HFFc6 (cell line): ENCODE measurements around the gene GLCE. TPM values are rescaled to one million over a fixed set of nuclear protein-coding genes. Genes with fewer than 3 reads are reported as not detected.

Source experiments
- DNase-seq: peaks from one replicate; pipeline ENCODE4 v3.0.0-alpha.2; 2018
- H3K27ac Mint-ChIP-seq: 2 replicates; pipeline ENCODE4 v1.8.0; 2020; ENCODE audit warnings: mild to moderate bottlenecking, mixed read lengths
- H3K27me3 Mint-ChIP-seq: 2 replicates; pipeline ENCODE4 v1.8.0; 2021; ENCODE audit warnings: mild to moderate bottlenecking, moderate library complexity, mixed read lengths; ENCODE audit not compliant: insufficient read depth
- H3K36me3 Mint-ChIP-seq: 2 replicates; pipeline ENCODE4 v1.8.0; 2021; ENCODE audit warnings: low read depth, mixed read lengths
- H3K4me1 Mint-ChIP-seq: 2 replicates; pipeline ENCODE4 v1.8.0; 2020; ENCODE audit warnings: low read depth, mixed read lengths
- H3K4me3 Mint-ChIP-seq: 2 replicates; pipeline ENCODE4 v1.8.0; 2020; ENCODE audit warnings: mild to moderate bottlenecking, moderate library complexity, mixed read lengths
- H3K9me3 Mint-ChIP-seq: 2 replicates; pipeline ENCODE4 v1.8.0; 2020; ENCODE audit warnings: mild to moderate bottlenecking, mixed read lengths
- CTCF ChIP-seq: fragments of 200-600 bp; sonication (generic); IDR thresholded peaks from 2 replicates; pipeline ENCODE4 v1.5.0; 2021; ENCODE audit warnings: antibody characterized with exemption, mild to moderate bottlenecking
- total RNA-seq, 6 experiments: library from RNA; stranded (reverse); fragmentation: NEBNext Ultra II Directional; extraction: Animal tissue kit (Norgen Biotek cat#: 25700); gene quantifications; 2 replicates in 1 of 6; 3 replicates in 5 of 6; pipeline ENCODE4 v1.2.3, GENCODE V29; 2021

GLCE gene
- total RNA-seq, 6 experiments from 2014 or later, result 13.2 to 20.6 (median 17.7) TPM

- peaks cover 17% of the 10 kb centered on the region for H3K27me3 Mint-ChIP-seq
- TF ChIP-seq CTCF, result no peak
- no peaks in the 10 kb centered on the region for H3K36me3 Mint-ChIP-seq
- DNase-seq, result no peak
- H3K4me1 Mint-ChIP-seq, result peaks cover 6% of the 10 kb centered on the region; the same call in 1 of the 2 replicates
- H3K4me3 Mint-ChIP-seq, result no peak overlapping the region
- H3K27ac Mint-ChIP-seq, result no peak overlapping the region
- H3K9me3 Mint-ChIP-seq, result no peaks in the 10 kb centered on the region
These were observed 114.7 kb downstream of the GLCE start for GRCh38 chr15:69275074-69275670.

GRCh38 chr15:69275933-69276560 is 115.6 kb downstream of the GLCE start:
- Mint-ChIP-seq H3K27ac (no peak overlapping the region), H3K4me3 (no peak overlapping the region), H3K9me3 (no peaks in the 10 kb centered on the region), H3K27me3 (peaks cover 17% of the 10 kb centered on the region), H3K4me1 (peaks cover 10% of the 10 kb centered on the region), H3K36me3 (no peaks in the 10 kb centered on the region)
- TF ChIP-seq CTCF, result no peak
- DNase-seq, result no peak

GRCh38 chr15:69277316-69277715 is 116.9 kb downstream of the GLCE start:
- Mint-ChIP-seq H3K4me3 (no peak overlapping the region), H3K9me3 (no peaks in the 10 kb centered on the region), H3K27me3 (peaks cover 17% of the 10 kb centered on the region), H3K27ac (no peak overlapping the region), H3K4me1 (peaks cover 12% of the 10 kb centered on the region), H3K36me3 (no peaks in the 10 kb centered on the region)
- no peak for DNase-seq
- TF ChIP-seq CTCF, result no peak

GRCh38 chr15:69279636-69280035 is 119.2 kb downstream of the GLCE start:
- no peak for DNase-seq
- Mint-ChIP-seq H3K36me3 (no peaks in the 10 kb centered on the region), H3K27ac (no peak overlapping the region), H3K27me3 (peaks cover 17% of the 10 kb centered on the region), H3K4me1 (peaks cover 12% of the 10 kb centered on the region), H3K4me3 (no peak overlapping the region), H3K9me3 (no peaks in the 10 kb centered on the region)
- no peak for TF ChIP-seq CTCF

- H3K27ac Mint-ChIP-seq, result no peak overlapping the region
- no peak for TF ChIP-seq CTCF
- no peak overlapping the region for H3K4me3 Mint-ChIP-seq
- peaks cover 13% of the 10 kb centered on the region for H3K27me3 Mint-ChIP-seq
- peaks cover 12% of the 10 kb centered on the region for H3K4me1 Mint-ChIP-seq
- no peaks in the 10 kb centered on the region for H3K9me3 Mint-ChIP-seq
- no peaks in the 10 kb centered on the region for H3K36me3 Mint-ChIP-seq
- DNase-seq, result no peak
These were observed 120.3 kb downstream of the GLCE start for GRCh38 chr15:69280783-69281182.
